Keratinocyte (primary cell): ENCODE measurements around the gene INAFM1. TPM values are rescaled to one million over a fixed set of nuclear protein-coding genes. Genes with fewer than 3 reads are reported as not detected.
"Not testable (repeated sequence)": the region's sequence is repeated elsewhere in the genome, so short reads cannot be mapped to it uniquely, and the experiment has no call there.

Experiments used
- DNase-seq: peaks from one replicate; pipeline ENCODE4 v3.0.0-alpha.2; 2011; ENCODE audit warnings: low read depth, missing footprints, low spot score
- FAIRE-seq: peaks from 2 replicates; lab custom pipeline; 2011; peaks lifted over from hg19 to GRCh38; lab: Jason Lieb, UNC
- H2AFZ ChIP-seq: 2 replicates; pipeline ENCODE4 v1.6.0; 2012; ENCODE audit warnings: low read length, control low read depth, inconsistent platforms; ENCODE audit not compliant: control insufficient read depth
- H3K27ac ChIP-seq: 2 replicates; pipeline ENCODE4 v1.5.1; 2011; ENCODE audit warnings: low read length; ENCODE audit not compliant: control insufficient read depth, insufficient read depth
- H3K27me3 ChIP-seq: 3 replicates; pipeline ENCODE4 v1.6.0; 2011; ENCODE audit warnings: low read length; ENCODE audit not compliant: control insufficient read depth, insufficient read depth; ENCODE audit errors: extremely low read depth
- H3K36me3 ChIP-seq, 2 experiments: 2 replicates in 1 of 2; 3 replicates in 1 of 2; pipeline ENCODE4 v1.5.1; 2011; ENCODE audit warnings: low read length in 2 of 2, mild to moderate bottlenecking in 1 of 2; ENCODE audit not compliant: control insufficient read depth in 2 of 2, insufficient read depth in 2 of 2; ENCODE audit errors: extremely low read depth in 1 of 2
- H3K4me1 ChIP-seq: 3 replicates; pipeline ENCODE4 v1.5.1; 2011; ENCODE audit warnings: low read length; ENCODE audit not compliant: control insufficient read depth, insufficient read depth; ENCODE audit errors: extremely low read depth
- H3K4me2 ChIP-seq: 3 replicates; pipeline ENCODE4 v1.6.0; 2011; ENCODE audit warnings: low read depth, low read length; ENCODE audit not compliant: control insufficient read depth, insufficient read depth; ENCODE audit errors: extremely low read depth
- H3K4me3 ChIP-seq, 3 experiments: fragments of 200-600 bp in 1 of 3; sonication (generic) in 1 of 3; 2 replicates in 2 of 3; 3 replicates in 1 of 3; pipeline ENCODE4 v1.5.1; 2011 to 2016; ENCODE audit warnings: low read length in 3 of 3, mild to moderate bottlenecking in 3 of 3, control low read depth in 2 of 3, inconsistent platforms in 1 of 3, low read depth in 1 of 3, mixed read lengths in 1 of 3, mixed run types in 1 of 3, moderate library complexity in 1 of 3; ENCODE audit not compliant: control insufficient read depth in 2 of 3, insufficient read depth in 2 of 3; ENCODE audit errors: extremely low read depth in 1 of 3
- H3K79me2 ChIP-seq: 2 replicates; pipeline ENCODE4 v1.6.0; 2012; ENCODE audit warnings: low read length; ENCODE audit not compliant: control insufficient read depth, insufficient read depth
- H3K9ac ChIP-seq: 3 replicates; pipeline ENCODE4 v1.6.0; 2011; ENCODE audit warnings: low read length; ENCODE audit not compliant: control insufficient read depth, insufficient read depth; ENCODE audit errors: extremely low read depth
- H3K9me1 ChIP-seq: 3 replicates; pipeline ENCODE4 v1.6.0; 2011; ENCODE audit warnings: low read length; ENCODE audit not compliant: control insufficient read depth, insufficient read depth; ENCODE audit errors: extremely low read depth
- H3K9me3 ChIP-seq: 2 replicates; pipeline ENCODE4 v1.5.1; 2012; ENCODE audit warnings: low read depth, low read length; ENCODE audit not compliant: control insufficient read depth
- H4K20me1 ChIP-seq: 3 replicates; pipeline ENCODE4 v1.6.0; 2011; ENCODE audit warnings: low read length; ENCODE audit not compliant: control insufficient read depth, insufficient read depth; ENCODE audit errors: extremely low read depth
- EZH2 ChIP-seq: IDR thresholded peaks from one replicate; pipeline ENCODE4 v1.6.1; 2012; ENCODE audit warnings: inconsistent platforms, mild to moderate bottlenecking, low read length, moderate library complexity
- dilution Hi-C: fragments of 300-500 bp; cut with MboI; formaldehyde crosslinking; loops from one replicate; pipeline ENCODE4 v1.7.0; 2020; ENCODE audit warnings: low sequenced_read_pairs; ENCODE audit not compliant: extremely low pct_ligation_motif_present
- polyA plus RNA-seq, 5 experiments: library from polyadenylated mRNA; depleted of rRNA in 3 of 5; stranded (reverse) in 3 of 5; stranded (forward) in 1 of 5; unstranded in 1 of 5; fragments of >200 nt; gene quantifications; 1 replicate in 1 of 5; 2 replicates in 3 of 5; 3 replicates in 1 of 5; pipeline versions ENCODE4 v1.2.1 to v1.2.3, GENCODE V29; 2011 to 2012; ENCODE audit warnings: missing spikeins in 2 of 5, low read depth in 1 of 5, low replicate concordance in 1 of 5
- TF ChIP-seq, protein P1 (sequence below), 3 experiments: IDR thresholded peaks in 1 of 3; conservative IDR thresholded peaks in 1 of 3; optimal IDR thresholded peaks in 1 of 3; 2 replicates in 2 of 3; 3 replicates in 1 of 3; pipeline versions ENCODE3 to v1.5.1; 2011; ENCODE audit warnings: low read length in 3 of 3, mild to moderate bottlenecking in 3 of 3, moderate library complexity in 2 of 3, control low read depth in 1 of 3, inconsistent platforms in 1 of 3; ENCODE audit not compliant: insufficient read depth in 2 of 3; ENCODE audit errors: extremely low read depth in 1 of 3

Gene INAFM1
- polyA plus RNA-seq, 1 donor (not counting 4 experiments of a cell fraction or from before 2014, with no cell fraction given), result 0.35 TPM

GRCh38 chr19:47258895-47259555, 15.7 kb upstream of the INAFM1 start:
- peaks cover 18 to 35% of the 10 kb centered on the region in 2 experiments for H3K36me3 ChIP-seq
- no peak for TF ChIP-seq EZH2
- TF ChIP-seq, protein P1, sequence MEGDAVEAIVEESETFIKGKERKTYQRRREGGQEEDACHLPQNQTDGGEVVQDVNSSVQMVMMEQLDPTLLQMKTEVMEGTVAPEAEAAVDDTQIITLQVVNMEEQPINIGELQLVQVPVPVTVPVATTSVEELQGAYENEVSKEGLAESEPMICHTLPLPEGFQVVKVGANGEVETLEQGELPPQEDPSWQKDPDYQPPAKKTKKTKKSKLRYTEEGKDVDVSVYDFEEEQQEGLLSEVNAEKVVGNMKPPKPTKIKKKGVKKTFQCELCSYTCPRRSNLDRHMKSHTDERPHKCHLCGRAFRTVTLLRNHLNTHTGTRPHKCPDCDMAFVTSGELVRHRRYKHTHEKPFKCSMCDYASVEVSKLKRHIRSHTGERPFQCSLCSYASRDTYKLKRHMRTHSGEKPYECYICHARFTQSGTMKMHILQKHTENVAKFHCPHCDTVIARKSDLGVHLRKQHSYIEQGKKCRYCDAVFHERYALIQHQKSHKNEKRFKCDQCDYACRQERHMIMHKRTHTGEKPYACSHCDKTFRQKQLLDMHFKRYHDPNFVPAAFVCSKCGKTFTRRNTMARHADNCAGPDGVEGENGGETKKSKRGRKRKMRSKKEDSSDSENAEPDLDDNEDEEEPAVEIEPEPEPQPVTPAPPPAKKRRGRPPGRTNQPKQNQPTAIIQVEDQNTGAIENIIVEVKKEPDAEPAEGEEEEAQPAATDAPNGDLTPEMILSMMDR (optimal IDR thresholded peaks at IDR 0.05 in 1 of 3, IDR thresholded peaks at IDR 0.05 in 1 of 3, conservative IDR thresholded peaks at IDR 0.05 in 1 of 3; ENCODE audit: extremely low read depth in 1 of 3, insufficient read depth in 2 of 3, low read length in 3 of 3), result no peak
- H3K27me3 ChIP-seq, result no peaks in the 10 kb centered on the region
- no peaks in the 10 kb centered on the region for H3K9me3 ChIP-seq
- H3K27ac ChIP-seq, result no peak overlapping the region
- peaks cover 6% of the 10 kb centered on the region for H3K79me2 ChIP-seq
- no peak overlapping the region for H3K9ac ChIP-seq
- DNase-seq (no peak), FAIRE-seq (no peak)
- dilution Hi-C loops, result no loop called here
- no peak overlapping the region for H2AFZ ChIP-seq
- no peaks in the 10 kb centered on the region for H3K9me1 ChIP-seq
- H3K4me1 ChIP-seq, result peaks cover 14% of the 10 kb centered on the region
- H3K4me3 ChIP-seq, result no peak overlapping the region
- no peak overlapping the region for H3K4me2 ChIP-seq
- no peaks in the 10 kb centered on the region for H4K20me1 ChIP-seq

DNA sequence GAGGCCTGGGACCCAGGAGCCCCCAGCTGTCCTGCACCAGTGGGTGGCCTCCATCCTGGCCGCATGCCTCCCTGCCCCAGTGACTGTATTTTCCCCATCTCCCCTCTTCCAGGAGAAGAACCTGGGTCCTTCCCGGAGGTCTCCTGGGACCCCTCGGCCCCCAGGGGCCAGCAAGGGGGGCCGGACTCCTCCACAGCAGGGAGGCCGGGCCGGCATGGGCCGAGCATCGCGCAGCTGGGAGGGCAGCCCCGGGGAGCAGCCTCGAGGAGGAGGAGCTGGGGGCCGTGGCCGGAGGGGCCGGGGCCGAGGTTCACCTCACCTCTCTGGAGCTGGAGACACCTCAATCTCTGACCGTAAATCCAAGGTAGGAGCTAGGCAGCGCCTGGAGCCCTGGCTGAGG, 14.2 kb upstream of the INAFM1 start:
- dilution Hi-C loops, result no loop called here
- FAIRE-seq (no peak), DNase-seq (no peak)
- peaks cover 20 to 40% of the 10 kb centered on the region in 2 experiments for H3K36me3 ChIP-seq
- H3K79me2 ChIP-seq, result peaks cover 6% of the 10 kb centered on the region
- no peaks in the 10 kb centered on the region for H3K27me3 ChIP-seq
- H3K9me1 ChIP-seq, result no peaks in the 10 kb centered on the region
- H2AFZ ChIP-seq, result no peak overlapping the region
- H3K4me2 ChIP-seq, result no peak overlapping the region
- no peak overlapping the region for H3K27ac ChIP-seq
- H3K9ac ChIP-seq, result no peak overlapping the region
- H4K20me1 ChIP-seq, result no peaks in the 10 kb centered on the region
- H3K4me3 ChIP-seq, result no peak overlapping the region
- TF ChIP-seq EZH2, result no peak
- TF ChIP-seq, protein P1 (optimal IDR thresholded peaks at IDR 0.05 in 1 of 3, IDR thresholded peaks at IDR 0.05 in 1 of 3, conservative IDR thresholded peaks at IDR 0.05 in 1 of 3; ENCODE audit: extremely low read depth in 1 of 3, insufficient read depth in 2 of 3, low read length in 3 of 3), result no peak
- H3K9me3 ChIP-seq, result no peaks in the 10 kb centered on the region
- H3K4me1 ChIP-seq, result peaks cover 13% of the 10 kb centered on the region

DNA sequence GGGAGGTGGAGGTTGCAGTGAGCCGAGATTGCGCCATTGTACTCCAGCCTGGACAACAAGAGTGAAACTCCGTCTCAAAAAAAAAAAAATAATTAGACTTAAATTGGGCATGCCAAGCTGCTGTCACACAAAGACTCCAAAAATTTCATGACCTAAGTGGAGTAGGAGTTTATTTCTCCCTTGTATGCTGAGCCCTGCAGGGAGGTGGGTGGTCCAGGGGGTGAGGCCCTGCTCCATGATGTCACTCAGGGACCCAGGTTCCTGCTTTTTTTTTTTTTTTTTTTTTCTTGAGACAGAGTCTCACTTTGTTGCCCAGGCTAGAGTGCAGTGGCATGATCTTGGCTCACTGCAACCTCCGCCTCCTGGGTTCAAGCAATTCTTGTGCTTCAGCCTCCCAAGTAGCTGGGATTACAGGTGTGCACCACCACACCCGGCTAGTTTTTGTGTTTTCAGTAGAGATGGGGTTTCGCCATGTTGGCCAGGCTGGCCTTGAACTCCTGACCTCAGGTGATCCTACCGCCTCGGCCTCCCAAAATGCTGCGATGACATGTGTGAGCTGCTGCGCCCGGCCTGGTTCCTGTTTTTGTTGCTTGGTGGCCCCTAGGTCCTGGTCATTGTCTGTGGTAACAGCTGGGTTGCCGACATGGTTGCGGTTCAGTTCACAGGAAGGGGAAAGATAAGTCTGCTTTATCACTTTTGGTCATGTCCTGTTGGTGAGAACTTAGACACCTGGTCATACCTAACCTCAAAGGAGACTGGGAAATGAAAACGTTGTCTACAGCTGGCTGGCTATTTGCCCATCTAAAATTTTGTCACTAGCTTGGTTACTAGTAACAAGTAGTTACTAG, 12.5 kb upstream of the INAFM1 start:
- H3K4me2 ChIP-seq, H3K27ac ChIP-seq, H2AFZ ChIP-seq, H3K4me3 ChIP-seq, DNase-seq, FAIRE-seq, dilution Hi-C loops, H4K20me1 ChIP-seq, H3K9me3 ChIP-seq, H3K9me1 ChIP-seq, H3K9ac ChIP-seq, H3K27me3 ChIP-seq, H3K79me2 ChIP-seq, H3K4me1 ChIP-seq: not testable (repeated sequence)
- peaks cover 20 to 40% of the 10 kb centered on the region in 2 experiments for H3K36me3 ChIP-seq
